Epithelial cell of esophagus (primary cell): ENCODE measurements around the gene AMIGO1.
"Not testable (repeated sequence)": the region's sequence is repeated elsewhere in the genome, so short reads cannot be mapped to it uniquely, and the experiment has no call there.

Experiments
- DNase-seq: peaks from one replicate; pipeline ENCODE4 v3.0.0; 2010; ENCODE audit warnings: low read depth
- H3K4me3 ChIP-seq: 2 replicates; pipeline ENCODE4 v1.5.1; 2011; ENCODE audit warnings: mild to moderate bottlenecking, low read length, control low read depth
- TF ChIP-seq, protein P1 (sequence below): IDR thresholded peaks from 2 replicates; pipeline ENCODE4 v1.5.1; 2011; ENCODE audit warnings: low read depth, mild to moderate bottlenecking, low read length, control low read depth, inconsistent platforms; ENCODE audit not compliant: insufficient read depth; ENCODE audit errors: missing control alignments

AMIGO1 gene

DNA sequence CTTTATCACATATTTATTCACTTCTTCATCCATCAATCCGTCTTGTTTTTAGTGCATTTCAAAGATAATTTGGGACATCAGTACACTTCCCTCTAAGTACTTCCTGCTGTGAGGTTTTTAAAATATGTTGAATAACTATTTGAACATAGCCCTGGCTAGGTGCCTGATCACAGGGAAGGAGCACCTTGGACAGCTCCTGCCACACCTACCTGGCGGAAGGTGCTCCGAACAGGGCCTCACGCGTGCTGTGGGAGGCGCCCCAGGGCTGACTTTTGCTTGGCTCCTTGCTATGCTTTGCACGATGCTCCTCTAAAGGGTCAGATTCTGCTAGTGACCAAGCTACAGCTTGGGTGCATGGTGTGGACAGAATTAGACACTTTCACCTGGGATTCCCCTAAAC is 30.7 kb downstream of the AMIGO1 start:
- no peak overlapping the region for H3K4me3 ChIP-seq
- TF ChIP-seq, protein P1, sequence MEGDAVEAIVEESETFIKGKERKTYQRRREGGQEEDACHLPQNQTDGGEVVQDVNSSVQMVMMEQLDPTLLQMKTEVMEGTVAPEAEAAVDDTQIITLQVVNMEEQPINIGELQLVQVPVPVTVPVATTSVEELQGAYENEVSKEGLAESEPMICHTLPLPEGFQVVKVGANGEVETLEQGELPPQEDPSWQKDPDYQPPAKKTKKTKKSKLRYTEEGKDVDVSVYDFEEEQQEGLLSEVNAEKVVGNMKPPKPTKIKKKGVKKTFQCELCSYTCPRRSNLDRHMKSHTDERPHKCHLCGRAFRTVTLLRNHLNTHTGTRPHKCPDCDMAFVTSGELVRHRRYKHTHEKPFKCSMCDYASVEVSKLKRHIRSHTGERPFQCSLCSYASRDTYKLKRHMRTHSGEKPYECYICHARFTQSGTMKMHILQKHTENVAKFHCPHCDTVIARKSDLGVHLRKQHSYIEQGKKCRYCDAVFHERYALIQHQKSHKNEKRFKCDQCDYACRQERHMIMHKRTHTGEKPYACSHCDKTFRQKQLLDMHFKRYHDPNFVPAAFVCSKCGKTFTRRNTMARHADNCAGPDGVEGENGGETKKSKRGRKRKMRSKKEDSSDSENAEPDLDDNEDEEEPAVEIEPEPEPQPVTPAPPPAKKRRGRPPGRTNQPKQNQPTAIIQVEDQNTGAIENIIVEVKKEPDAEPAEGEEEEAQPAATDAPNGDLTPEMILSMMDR: peak; percentile 6
- peak; percentile 78 for DNase-seq

DNA sequence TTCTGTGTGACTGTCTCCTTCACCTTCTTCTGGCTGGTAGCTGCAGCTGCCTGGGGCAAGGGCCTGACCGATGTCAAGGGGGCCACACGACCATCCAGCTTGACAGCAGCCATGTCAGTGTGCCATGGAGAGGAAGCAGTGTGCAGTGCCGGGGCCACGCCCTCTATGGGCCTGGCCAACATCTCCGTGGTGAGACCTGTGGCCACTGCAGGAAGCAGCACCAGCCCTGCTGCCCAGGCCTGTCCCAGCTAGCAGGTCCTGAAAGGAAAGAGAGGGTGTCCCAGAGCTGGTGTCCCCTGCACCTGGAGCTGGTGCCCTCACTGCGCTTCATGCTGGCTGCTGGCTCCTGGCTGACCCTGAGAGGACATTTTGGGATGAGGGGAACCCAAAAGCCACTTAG is 31.7 kb downstream of the AMIGO1 start:
- no peak overlapping the region for H3K4me3 ChIP-seq
- TF ChIP-seq, protein P1: no peak
- DNase-seq: no peak

DNA sequence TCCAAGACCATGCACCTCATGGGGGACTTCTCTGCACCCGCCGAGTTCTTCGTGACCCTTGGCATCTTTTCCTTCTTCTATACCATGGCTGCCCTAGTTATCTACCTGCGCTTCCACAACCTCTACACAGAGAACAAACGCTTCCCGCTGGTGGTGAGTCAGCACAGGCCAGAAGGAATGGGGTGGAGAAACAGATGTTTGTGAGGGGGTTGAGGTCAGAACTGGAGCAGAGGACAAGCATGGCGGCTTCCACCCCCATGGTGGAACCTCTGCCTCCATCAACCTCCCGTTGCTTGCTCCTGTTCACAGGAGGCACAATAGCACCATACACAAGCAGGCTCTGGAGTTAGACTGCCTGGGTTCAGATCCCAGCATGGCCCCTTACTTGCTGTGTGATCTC is 32.7 kb downstream of the AMIGO1 start:
- DNase-seq: no peak
- no peak overlapping the region for H3K4me3 ChIP-seq
- TF ChIP-seq, protein P1: no peak

DNA sequence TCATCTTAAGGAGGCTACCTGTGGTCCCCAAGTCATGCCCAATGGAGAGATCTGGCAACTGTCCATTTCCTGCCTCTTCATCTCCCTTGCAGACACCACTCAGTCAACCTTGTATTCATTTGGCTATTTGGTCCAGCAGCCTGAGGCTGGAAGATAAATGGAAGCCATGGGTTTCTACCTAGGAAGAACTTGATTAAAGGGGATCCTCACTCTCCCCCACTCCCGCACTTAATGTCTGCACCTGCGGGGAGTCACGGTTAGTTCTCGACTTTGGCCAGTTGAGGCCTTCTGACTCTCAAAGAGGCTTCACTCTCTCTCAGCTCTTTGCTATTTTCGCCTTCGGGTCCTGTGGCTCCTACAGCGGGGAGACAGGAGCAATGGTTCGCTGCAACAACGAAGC is 34.3 kb downstream of the AMIGO1 start:
- H3K4me3 ChIP-seq: no peak overlapping the region
- DNase-seq: no peak
- TF ChIP-seq, protein P1: no peak

DNA sequence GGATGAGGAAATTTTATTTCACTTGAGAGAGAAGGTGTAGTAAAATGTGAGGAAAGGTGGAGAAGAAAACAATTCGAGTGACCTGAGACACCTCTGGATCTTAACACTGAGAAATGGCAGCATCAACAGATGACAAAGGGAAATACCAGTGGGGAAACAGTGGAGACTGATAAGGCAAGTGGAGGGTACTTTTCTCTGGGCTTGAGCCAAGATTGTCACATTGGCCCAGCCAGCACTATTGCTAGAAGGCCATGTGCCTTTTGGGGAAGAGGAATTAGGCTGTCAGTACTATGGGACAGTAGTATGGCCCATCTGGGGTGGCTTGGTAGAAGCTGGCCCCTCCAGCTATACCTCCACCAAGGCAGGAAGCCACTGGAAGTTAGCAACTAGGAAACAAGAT is 34.8 kb downstream of the AMIGO1 start:
- TF ChIP-seq, protein P1: no peak
- no peak for DNase-seq
- no peak overlapping the region for H3K4me3 ChIP-seq

DNA sequence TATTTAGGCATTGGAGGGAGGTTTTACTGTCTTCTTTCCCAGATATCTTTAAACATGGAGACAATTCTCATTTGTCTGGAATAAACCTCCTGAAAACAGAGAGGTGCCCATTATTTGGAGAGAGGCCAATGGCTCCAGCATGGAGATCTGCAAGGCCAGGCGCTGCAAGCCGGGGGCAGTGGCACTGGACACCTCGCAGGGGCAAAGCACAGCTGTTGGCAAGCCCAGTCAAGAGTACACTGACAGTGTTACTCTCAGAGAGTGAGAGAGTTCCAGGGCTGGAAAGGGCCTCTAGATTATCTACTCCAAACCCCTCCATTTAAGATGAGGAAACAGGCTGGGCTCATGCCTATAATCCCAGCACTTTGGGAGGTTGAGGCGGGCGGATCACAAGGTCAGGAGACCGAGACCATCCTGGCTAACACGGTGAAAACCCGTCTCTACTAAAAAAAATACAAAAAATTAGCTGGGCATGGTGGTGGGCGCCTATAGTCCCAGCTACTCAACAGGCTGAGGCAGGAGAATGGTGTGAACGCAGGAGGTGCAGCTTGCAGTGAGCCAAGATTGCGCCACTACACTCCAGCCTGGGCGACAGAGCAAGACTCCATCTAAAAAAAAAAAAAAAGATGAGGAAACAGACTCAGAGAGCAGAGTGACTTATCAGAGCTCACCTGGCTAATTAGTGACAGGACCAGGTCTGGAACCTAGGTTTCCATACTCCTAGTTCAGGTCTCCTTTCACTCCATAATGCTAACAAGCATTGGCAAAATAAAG is 36.1 kb downstream of the AMIGO1 start:
- H3K4me3 ChIP-seq: not testable (repeated sequence)

DNA sequence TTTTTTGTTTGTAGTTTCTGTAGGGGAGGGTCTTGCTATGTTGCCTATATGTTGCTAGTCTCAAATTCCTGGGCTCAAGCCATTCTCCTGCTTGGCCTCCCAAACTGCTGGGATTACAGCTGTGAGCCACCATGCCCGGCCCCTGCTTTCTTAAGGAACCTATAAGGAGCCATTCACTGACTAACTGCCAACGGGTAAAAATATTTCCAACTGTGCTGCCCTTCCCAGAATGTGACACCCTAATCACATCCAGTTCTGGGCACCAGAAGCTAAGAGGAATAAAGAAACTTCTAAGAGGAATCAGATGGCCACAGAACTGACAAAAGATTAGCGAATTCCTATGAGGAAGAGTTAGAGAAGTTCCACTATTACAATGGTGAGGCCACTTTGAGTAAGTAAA is 36.7 kb downstream of the AMIGO1 start:
- DNase-seq: no peak
- H3K4me3 ChIP-seq: no peak overlapping the region
- TF ChIP-seq, protein P1: no peak

More for the DNA sequence above, 36.1 kb downstream of the AMIGO1 start:
- DNase-seq: not testable (repeated sequence)
